WTC11 (cell line): ENCODE measurements around the gene B4GALNT1. TPM values are rescaled to one million over a fixed set of nuclear protein-coding genes. Genes with fewer than 3 reads are reported as not detected.

Source experiments
- CREB1 ChIP-seq: sonication (generic); formaldehyde crosslinking; IDR thresholded peaks from 2 replicates; pipeline ENCODE4 v1.8.0; 2023; ENCODE audit warnings: mild to moderate bottlenecking, missing genetic modification reagents
- ELF4 ChIP-seq: sonication (generic); formaldehyde crosslinking; IDR thresholded peaks from 2 replicates; pipeline ENCODE4 v1.8.1; 2022; ENCODE audit warnings: low read depth, mild to moderate bottlenecking, moderate library complexity, missing genetic modification reagents
- FOXK1 ChIP-seq: sonication (generic); formaldehyde crosslinking; IDR thresholded peaks from 2 replicates; pipeline ENCODE4 v1.8.0; 2022; ENCODE audit warnings: mild to moderate bottlenecking, moderate library complexity, missing genetic modification reagents
- GRHL2 ChIP-seq: fragments of 250-450 bp; sonication (Bioruptor Pico); IDR thresholded peaks from 2 replicates; pipeline ENCODE4 v1.8.0; 2022; ENCODE audit warnings: mild to moderate bottlenecking, moderate library complexity; ENCODE audit not compliant: insufficient replicate concordance, severe bottlenecking
- GTF2I ChIP-seq: fragments of 250-450 bp; sonication (Bioruptor Pico); conservative IDR thresholded peaks from 2 replicates; pipeline ENCODE4 v1.4.0; 2021; ENCODE audit warnings: mild to moderate bottlenecking
- HMGA2 ChIP-seq: fragments of 250-450 bp; sonication (Bioruptor Pico); IDR thresholded peaks from 2 replicates; pipeline ENCODE4 v1.4.0; 2021; ENCODE audit warnings: mild to moderate bottlenecking, moderate library complexity
- IRF2 ChIP-seq: sonication (generic); formaldehyde crosslinking; IDR thresholded peaks from 2 replicates; pipeline ENCODE4 v1.8.0; 2022; ENCODE audit warnings: low read depth, missing genetic modification reagents, borderline replicate concordance
- MYBL2 ChIP-seq: sonication (generic); formaldehyde crosslinking; IDR thresholded peaks from 2 replicates; pipeline ENCODE4 v1.8.1; 2023; ENCODE audit warnings: mild to moderate bottlenecking, moderate library complexity, missing genetic modification reagents
- SMAD3 ChIP-seq: sonication (generic); formaldehyde crosslinking; IDR thresholded peaks from 2 replicates; pipeline ENCODE4 v1.8.0; 2022; ENCODE audit warnings: missing genetic modification reagents, mild to moderate bottlenecking, borderline replicate concordance
- TEAD4 ChIP-seq: sonication (generic); formaldehyde crosslinking; IDR thresholded peaks from 2 replicates; pipeline ENCODE4 v1.8.0; 2022; ENCODE audit warnings: mild to moderate bottlenecking, missing genetic modification reagents
- ZBTB21 ChIP-seq: sonication (generic); formaldehyde crosslinking; IDR thresholded peaks from 2 replicates; pipeline ENCODE4 v1.8.1; 2023; ENCODE audit warnings: mild to moderate bottlenecking, missing genetic modification reagents, borderline replicate concordance
- ZNF138 ChIP-seq: sonication (generic); formaldehyde crosslinking; conservative IDR thresholded peaks from 2 replicates; pipeline ENCODE4 v1.8.1; 2022; ENCODE audit warnings: mild to moderate bottlenecking, moderate library complexity, missing genetic modification reagents
- ZNF263 ChIP-seq: sonication (generic); formaldehyde crosslinking; IDR thresholded peaks from 2 replicates; pipeline ENCODE4 v1.8.1; 2022; ENCODE audit warnings: low read depth, mild to moderate bottlenecking, moderate library complexity, missing genetic modification reagents
- ZNF671 ChIP-seq: fragments of 250-450 bp; sonication (Bioruptor Pico); IDR thresholded peaks from 2 replicates; pipeline ENCODE4 v1.8.0; 2021; ENCODE audit warnings: mild to moderate bottlenecking
- total RNA-seq: library from RNA; stranded (reverse); gene quantifications from 3 replicates; pipeline ENCODE4 v1.2.3, GENCODE V29; 2021
- TF ChIP-seq, protein P1 (sequence below): sonication (generic); formaldehyde crosslinking; IDR thresholded peaks from 2 replicates; pipeline ENCODE4 v1.8.0; 2023; ENCODE audit warnings: missing genetic modification reagents, mild to moderate bottlenecking, borderline replicate concordance
- TF ChIP-seq, protein P2 (sequence below): sonication (generic); formaldehyde crosslinking; IDR thresholded peaks from 2 replicates; pipeline ENCODE4 v1.8.0; 2022; ENCODE audit warnings: mild to moderate bottlenecking, missing genetic modification reagents
- TF ChIP-seq, protein P3 (sequence below): sonication (generic); formaldehyde crosslinking; IDR thresholded peaks from 2 replicates; pipeline ENCODE4 v1.8.0; 2022; ENCODE audit warnings: mild to moderate bottlenecking, missing genetic modification reagents
- TF ChIP-seq, protein P4 (sequence below): sonication (generic); formaldehyde crosslinking; IDR thresholded peaks from 2 replicates; pipeline ENCODE4 v1.8.1; 2023; ENCODE audit warnings: mild to moderate bottlenecking, missing genetic modification reagents, moderate library complexity
- TF ChIP-seq, protein P5 (sequence below): sonication (generic); formaldehyde crosslinking; IDR thresholded peaks from 2 replicates; pipeline ENCODE4 v1.8.1; 2023; ENCODE audit warnings: mild to moderate bottlenecking, missing genetic modification reagents
- TF ChIP-seq, protein P6 (sequence below): sonication (generic); formaldehyde crosslinking; IDR thresholded peaks from 2 replicates; pipeline ENCODE4 v1.8.0; 2023; ENCODE audit warnings: missing genetic modification reagents
- TF ChIP-seq, protein P7 (sequence below): sonication (generic); formaldehyde crosslinking; IDR thresholded peaks from 2 replicates; pipeline ENCODE4 v1.8.1; 2022; ENCODE audit warnings: mild to moderate bottlenecking, moderate library complexity, missing genetic modification reagents
- TF ChIP-seq, protein P8 (sequence below): sonication (generic); formaldehyde crosslinking; IDR thresholded peaks from 2 replicates; pipeline ENCODE4 v1.8.0; 2023; ENCODE audit warnings: mild to moderate bottlenecking, missing genetic modification reagents

B4GALNT1 gene
- total RNA-seq, 1 experiment from 2014 or later, result 1.2 TPM

DNA sequence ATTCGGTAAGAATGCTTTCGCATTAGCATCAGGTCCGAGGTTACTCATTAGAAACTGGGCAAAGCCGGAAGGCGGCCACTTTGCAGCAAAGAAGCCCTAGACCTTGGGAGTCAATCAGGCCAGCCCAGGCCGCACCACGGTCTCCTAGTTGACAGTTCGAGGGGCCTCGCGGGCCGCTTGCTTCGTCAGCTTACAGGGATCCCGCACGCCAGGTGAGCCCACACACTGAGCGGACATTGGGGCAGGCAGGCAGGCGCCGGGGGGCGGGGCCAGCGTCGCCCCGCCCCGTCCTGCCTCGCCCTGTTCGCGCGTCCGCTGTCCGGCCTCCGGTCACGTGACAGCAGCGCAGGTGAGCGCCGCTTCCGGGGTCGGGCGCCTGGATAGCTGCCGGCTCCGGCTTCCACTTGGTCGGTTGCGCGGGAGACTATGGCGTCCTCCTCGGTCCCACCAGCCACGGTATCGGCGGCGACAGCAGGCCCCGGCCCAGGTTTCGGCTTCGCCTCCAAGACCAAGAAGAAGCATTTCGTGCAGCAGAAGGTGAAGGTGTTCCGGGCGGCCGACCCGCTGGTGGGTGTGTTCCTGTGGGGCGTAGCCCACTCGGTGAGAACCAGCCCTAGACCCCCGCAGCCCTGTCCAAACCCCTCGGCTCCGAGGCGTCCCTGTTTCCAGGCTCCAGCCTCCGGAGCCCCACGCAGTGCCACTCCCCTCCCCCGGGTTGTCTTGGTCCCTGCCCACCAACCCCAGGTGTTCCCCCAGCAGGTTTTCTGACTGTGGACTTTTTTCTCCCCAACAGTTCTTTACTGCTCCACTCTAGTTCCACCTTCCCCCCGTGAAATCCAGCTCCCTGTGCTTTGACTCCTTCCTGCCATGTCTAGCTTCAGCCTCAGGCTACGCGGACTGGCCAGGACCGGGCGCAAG, 41.9 kb downstream of the B4GALNT1 start, which contains the start of gene PIP4K2C (continued):
- TF ChIP-seq, protein P1, sequence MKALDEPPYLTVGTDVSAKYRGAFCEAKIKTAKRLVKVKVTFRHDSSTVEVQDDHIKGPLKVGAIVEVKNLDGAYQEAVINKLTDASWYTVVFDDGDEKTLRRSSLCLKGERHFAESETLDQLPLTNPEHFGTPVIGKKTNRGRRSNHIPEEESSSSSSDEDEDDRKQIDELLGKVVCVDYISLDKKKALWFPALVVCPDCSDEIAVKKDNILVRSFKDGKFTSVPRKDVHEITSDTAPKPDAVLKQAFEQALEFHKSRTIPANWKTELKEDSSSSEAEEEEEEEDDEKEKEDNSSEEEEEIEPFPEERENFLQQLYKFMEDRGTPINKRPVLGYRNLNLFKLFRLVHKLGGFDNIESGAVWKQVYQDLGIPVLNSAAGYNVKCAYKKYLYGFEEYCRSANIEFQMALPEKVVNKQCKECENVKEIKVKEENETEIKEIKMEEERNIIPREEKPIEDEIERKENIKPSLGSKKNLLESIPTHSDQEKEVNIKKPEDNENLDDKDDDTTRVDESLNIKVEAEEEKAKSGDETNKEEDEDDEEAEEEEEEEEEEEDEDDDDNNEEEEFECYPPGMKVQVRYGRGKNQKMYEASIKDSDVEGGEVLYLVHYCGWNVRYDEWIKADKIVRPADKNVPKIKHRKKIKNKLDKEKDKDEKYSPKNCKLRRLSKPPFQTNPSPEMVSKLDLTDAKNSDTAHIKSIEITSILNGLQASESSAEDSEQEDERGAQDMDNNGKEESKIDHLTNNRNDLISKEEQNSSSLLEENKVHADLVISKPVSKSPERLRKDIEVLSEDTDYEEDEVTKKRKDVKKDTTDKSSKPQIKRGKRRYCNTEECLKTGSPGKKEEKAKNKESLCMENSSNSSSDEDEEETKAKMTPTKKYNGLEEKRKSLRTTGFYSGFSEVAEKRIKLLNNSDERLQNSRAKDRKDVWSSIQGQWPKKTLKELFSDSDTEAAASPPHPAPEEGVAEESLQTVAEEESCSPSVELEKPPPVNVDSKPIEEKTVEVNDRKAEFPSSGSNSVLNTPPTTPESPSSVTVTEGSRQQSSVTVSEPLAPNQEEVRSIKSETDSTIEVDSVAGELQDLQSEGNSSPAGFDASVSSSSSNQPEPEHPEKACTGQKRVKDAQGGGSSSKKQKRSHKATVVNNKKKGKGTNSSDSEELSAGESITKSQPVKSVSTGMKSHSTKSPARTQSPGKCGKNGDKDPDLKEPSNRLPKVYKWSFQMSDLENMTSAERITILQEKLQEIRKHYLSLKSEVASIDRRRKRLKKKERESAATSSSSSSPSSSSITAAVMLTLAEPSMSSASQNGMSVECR (CRISPR knock-in tag), result peak; percentile 75; the same call in 1 of the 2 replicates
- TF ChIP-seq, protein P2, sequence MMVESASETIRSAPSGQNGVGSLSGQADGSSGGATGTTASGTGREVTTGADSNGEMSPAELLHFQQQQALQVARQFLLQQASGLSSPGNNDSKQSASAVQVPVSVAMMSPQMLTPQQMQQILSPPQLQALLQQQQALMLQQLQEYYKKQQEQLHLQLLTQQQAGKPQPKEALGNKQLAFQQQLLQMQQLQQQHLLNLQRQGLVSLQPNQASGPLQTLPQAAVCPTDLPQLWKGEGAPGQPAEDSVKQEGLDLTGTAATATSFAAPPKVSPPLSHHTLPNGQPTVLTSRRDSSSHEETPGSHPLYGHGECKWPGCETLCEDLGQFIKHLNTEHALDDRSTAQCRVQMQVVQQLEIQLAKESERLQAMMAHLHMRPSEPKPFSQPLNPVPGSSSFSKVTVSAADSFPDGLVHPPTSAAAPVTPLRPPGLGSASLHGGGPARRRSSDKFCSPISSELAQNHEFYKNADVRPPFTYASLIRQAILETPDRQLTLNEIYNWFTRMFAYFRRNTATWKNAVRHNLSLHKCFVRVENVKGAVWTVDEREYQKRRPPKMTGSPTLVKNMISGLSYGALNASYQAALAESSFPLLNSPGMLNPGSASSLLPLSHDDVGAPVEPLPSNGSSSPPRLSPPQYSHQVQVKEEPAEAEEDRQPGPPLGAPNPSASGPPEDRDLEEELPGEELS (CRISPR knock-in tag), result peak; percentile 64; the same call in 1 of the 2 replicates
- TF ChIP-seq, protein P3, sequence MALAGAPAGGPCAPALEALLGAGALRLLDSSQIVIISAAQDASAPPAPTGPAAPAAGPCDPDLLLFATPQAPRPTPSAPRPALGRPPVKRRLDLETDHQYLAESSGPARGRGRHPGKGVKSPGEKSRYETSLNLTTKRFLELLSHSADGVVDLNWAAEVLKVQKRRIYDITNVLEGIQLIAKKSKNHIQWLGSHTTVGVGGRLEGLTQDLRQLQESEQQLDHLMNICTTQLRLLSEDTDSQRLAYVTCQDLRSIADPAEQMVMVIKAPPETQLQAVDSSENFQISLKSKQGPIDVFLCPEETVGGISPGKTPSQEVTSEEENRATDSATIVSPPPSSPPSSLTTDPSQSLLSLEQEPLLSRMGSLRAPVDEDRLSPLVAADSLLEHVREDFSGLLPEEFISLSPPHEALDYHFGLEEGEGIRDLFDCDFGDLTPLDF (CRISPR knock-in tag), result peak; percentile 30; the same call in 1 of the 2 replicates
- TF ChIP-seq, protein P4, sequence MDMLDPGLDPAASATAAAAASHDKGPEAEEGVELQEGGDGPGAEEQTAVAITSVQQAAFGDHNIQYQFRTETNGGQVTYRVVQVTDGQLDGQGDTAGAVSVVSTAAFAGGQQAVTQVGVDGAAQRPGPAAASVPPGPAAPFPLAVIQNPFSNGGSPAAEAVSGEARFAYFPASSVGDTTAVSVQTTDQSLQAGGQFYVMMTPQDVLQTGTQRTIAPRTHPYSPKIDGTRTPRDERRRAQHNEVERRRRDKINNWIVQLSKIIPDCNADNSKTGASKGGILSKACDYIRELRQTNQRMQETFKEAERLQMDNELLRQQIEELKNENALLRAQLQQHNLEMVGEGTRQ (CRISPR knock-in tag), result peak; percentile 98
- TF ChIP-seq ZNF263 (CRISPR knock-in tag), result no peak
- TF ChIP-seq ZNF671 (CRISPR knock-in tag), result no peak
- TF ChIP-seq ELF4, result no peak
- TF ChIP-seq HMGA2 (CRISPR knock-in tag), result no peak
- no peak for TF ChIP-seq ZNF138 (CRISPR knock-in tag)
- no peak for TF ChIP-seq TEAD4
- TF ChIP-seq ZBTB21, result no peak
- TF ChIP-seq, protein P5, sequence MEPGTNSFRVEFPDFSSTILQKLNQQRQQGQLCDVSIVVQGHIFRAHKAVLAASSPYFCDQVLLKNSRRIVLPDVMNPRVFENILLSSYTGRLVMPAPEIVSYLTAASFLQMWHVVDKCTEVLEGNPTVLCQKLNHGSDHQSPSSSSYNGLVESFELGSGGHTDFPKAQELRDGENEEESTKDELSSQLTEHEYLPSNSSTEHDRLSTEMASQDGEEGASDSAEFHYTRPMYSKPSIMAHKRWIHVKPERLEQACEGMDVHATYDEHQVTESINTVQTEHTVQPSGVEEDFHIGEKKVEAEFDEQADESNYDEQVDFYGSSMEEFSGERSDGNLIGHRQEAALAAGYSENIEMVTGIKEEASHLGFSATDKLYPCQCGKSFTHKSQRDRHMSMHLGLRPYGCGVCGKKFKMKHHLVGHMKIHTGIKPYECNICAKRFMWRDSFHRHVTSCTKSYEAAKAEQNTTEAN (CRISPR knock-in tag), result peak; percentile 38; the same call in 1 of the 2 replicates
- TF ChIP-seq, protein P6, sequence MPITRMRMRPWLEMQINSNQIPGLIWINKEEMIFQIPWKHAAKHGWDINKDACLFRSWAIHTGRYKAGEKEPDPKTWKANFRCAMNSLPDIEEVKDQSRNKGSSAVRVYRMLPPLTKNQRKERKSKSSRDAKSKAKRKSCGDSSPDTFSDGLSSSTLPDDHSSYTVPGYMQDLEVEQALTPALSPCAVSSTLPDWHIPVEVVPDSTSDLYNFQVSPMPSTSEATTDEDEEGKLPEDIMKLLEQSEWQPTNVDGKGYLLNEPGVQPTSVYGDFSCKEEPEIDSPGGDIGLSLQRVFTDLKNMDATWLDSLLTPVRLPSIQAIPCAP (CRISPR knock-in tag), result 0 out of 2 replicates have a peak, but pooled peaks have one; percentile 16
- TF ChIP-seq FOXK1 (CRISPR knock-in tag), result peak; percentile 75
- TF ChIP-seq CREB1 (CRISPR knock-in tag), result no peak
- TF ChIP-seq, protein P7, sequence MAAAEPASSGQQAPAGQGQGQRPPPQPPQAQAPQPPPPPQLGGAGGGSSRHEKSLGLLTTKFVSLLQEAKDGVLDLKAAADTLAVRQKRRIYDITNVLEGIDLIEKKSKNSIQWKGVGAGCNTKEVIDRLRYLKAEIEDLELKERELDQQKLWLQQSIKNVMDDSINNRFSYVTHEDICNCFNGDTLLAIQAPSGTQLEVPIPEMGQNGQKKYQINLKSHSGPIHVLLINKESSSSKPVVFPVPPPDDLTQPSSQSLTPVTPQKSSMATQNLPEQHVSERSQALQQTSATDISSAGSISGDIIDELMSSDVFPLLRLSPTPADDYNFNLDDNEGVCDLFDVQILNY (CRISPR knock-in tag), result peak; percentile 97
- 0 out of 2 replicates have a peak, but pooled peaks have one; percentile 67 for TF ChIP-seq MYBL2 (CRISPR knock-in tag)
- TF ChIP-seq, protein P8, sequence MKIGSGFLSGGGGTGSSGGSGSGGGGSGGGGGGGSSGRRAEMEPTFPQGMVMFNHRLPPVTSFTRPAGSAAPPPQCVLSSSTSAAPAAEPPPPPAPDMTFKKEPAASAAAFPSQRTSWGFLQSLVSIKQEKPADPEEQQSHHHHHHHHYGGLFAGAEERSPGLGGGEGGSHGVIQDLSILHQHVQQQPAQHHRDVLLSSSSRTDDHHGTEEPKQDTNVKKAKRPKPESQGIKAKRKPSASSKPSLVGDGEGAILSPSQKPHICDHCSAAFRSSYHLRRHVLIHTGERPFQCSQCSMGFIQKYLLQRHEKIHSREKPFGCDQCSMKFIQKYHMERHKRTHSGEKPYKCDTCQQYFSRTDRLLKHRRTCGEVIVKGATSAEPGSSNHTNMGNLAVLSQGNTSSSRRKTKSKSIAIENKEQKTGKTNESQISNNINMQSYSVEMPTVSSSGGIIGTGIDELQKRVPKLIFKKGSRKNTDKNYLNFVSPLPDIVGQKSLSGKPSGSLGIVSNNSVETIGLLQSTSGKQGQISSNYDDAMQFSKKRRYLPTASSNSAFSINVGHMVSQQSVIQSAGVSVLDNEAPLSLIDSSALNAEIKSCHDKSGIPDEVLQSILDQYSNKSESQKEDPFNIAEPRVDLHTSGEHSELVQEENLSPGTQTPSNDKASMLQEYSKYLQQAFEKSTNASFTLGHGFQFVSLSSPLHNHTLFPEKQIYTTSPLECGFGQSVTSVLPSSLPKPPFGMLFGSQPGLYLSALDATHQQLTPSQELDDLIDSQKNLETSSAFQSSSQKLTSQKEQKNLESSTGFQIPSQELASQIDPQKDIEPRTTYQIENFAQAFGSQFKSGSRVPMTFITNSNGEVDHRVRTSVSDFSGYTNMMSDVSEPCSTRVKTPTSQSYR (CRISPR knock-in tag), result no peak
- TF ChIP-seq GTF2I (CRISPR knock-in tag), result no peak
- no peak for TF ChIP-seq IRF2 (CRISPR knock-in tag)
- no peak for TF ChIP-seq GRHL2 (CRISPR knock-in tag)
- TF ChIP-seq SMAD3 (CRISPR knock-in tag), result no peak
